NT2/D1 (cell line): ENCODE results near the gene LGALS7.
"Not testable (repeated sequence)": the region's sequence is repeated elsewhere in the genome, so short reads cannot be mapped to it uniquely, and the experiment has no call there.

ENCODE experiments used
- SUZ12 ChIP-seq: IDR thresholded peaks from 2 replicates; pipeline ENCODE4 v1.6.1; 2011; ENCODE audit not compliant: insufficient read length, insufficient read depth; ENCODE audit errors: extremely low read depth
- YY1 ChIP-seq: IDR thresholded peaks from 2 replicates; pipeline ENCODE4 v1.6.1; 2011; ENCODE audit not compliant: insufficient read length, insufficient read depth

- TF ChIP-seq YY1, SUZ12: not testable (repeated sequence)
Measured at GRCh38 chr19:38807374-38808098, 34.2 kb upstream of the LGALS7 start.
